Measurements from ENCODE around the gene MEGF10.

The MEGF10 gene

DNA sequence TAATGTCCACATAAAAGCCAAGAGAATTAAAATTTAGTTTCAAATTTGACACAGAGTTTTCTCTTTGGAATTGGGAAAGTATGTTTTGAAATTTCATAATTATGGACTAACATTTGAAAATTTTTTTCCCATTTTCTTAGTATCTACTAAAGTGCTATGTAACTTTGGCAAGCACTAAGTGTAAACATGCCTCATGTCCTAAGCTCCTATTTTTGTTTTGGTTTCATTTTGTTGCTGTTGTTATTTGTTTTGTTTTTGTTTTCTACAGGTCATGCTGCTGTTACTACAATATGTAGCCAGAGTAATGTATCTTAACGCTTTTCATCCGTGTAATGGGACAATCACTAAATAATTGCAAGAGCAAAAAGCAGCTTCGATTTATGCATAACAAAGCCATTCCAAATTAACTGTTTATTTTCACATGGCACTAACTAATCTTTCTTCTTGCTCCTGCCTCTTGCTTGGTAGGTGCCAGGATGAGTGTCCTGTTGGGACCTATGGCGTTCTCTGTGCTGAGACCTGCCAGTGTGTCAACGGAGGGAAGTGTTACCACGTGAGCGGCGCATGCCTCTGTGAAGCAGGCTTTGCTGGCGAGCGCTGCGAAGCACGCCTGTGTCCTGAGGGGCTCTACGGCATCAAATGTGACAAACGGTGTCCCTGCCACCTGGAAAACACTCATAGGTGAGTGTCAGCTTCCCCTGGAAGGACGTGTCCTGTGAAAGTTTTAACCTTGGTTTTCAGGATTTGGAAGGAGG lies 119.5 kb downstream of the MEGF10 start:
- no peak for DNase-seq (ENCODE audit: low read depth in 4 of 4, low spot score in 1 of 4)

DNA sequence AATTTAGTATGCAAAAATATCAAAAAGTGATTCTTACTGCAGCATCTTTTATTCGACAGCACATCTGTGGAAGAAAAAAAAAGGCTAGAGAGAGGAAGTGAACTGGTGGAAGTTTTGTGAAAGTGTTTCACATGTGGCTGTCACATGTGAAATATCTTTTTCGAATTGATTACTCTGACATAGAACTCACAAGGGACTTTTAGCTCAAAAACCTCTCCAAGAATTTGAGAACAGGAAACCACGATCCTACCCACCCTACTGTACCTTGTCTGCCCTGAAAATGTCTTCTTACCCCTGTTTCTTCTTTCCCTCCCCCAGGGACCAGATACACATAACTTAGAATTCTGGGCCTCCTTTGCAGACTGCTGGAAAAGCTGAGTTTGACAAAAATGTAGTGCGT lies 120.4 kb downstream of the MEGF10 start:
- no peak for DNase-seq (ENCODE audit: low read depth in 4 of 4, low spot score in 1 of 4)

DNA sequence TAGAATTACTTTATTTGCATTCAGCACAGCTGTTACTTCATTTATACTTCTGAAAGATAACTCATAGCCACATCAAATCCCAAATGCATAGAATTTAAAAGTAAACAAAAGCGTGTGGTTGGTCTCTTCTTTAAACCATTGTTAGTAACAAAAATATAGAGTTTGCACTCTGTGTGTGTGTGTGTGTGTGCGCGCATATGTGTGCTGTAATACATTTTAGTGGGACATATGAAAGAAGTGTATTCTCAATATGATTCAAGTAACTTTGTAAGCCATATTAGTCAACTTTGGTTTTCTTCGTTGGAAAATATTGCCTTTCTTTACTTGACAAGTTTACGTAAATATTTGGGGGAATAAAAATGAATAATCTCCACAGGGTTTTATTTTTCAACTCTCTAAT lies 120.8 kb downstream of the MEGF10 start:
- DNase-seq (ENCODE audit: low read depth in 4 of 4, low spot score in 1 of 4), result no peak

DNA sequence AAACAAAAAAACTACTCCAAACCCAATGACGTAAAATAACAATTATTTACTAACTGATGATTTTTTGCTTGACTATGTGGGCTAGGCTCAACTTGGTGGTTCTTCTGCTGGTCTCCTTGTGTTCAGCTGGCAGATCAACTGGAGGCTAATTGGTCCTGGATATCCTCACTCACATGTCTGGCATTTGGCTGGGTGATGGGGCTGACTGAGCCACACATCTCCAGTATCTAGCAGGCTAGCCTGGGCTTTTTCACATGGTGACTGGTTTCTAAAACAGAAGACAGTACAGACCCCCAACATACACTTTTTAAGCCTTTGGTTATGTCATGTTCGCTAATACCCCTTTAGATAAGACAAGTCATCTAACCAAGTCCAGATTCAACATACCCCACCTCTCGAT lies 122.1 kb downstream of the MEGF10 start:
- no peak for DNase-seq (ENCODE audit: low read depth in 4 of 4, low spot score in 1 of 4)

DNA sequence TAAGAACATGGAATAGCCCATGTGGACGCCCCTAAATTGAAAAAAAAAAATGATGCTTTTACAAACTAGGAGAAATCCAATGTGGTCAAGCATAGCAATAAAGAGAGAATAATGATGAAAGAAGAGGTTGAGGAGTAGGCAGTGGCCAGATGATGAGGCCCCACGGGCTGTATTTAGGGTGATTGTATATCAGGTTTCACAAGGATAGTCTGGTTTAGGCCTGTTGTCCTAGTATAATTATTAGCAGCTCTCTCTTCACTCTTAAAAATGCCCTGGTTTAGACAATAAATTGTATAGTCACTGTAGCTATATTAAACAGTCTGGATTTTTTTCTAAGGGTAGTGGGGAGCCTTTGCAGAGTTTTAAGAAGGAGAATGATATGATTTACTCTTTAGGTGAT lies 124.4 kb downstream of the MEGF10 start:
- DNase-seq (ENCODE audit: low read depth in 4 of 4, low spot score in 1 of 4), result no peak

DNA sequence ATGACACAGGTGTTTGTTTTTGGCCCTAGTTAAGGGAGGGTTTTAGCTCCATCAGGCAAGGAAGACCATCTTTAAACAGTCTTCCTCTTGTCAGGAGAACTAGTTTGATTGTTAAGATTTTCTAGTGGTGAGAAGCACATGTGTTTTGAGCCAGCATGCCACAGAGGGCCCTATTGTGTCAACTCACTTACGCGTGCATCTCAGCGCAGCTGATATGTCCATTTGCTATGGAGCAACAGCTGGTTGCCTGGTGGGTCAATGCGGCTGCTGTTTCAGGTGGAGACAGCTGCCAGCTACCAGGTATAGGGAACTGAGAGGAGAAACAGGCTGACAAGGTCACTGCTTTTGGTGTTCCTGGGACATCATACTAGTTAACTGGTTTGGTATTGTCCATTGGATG lies 126.3 kb downstream of the MEGF10 start:
- DNase-seq (ENCODE audit: low read depth in 4 of 4, low spot score in 1 of 4), result no peak

DNA sequence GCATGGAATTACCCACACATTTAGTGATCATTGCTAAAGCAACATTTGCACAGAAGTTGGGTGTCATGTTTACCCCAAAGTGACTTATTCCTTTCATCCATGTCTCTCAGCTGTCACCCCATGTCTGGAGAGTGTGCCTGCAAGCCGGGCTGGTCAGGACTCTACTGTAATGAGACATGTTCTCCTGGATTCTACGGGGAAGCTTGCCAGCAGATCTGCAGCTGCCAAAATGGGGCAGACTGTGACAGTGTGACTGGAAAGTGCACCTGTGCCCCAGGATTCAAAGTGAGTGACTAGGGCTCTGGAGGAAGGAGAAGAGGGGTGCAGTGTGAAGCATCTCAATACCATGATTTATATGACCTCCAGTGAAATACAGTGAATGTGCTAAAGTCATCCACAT lies 126.9 kb downstream of the MEGF10 start:
- no peak for DNase-seq (ENCODE audit: low read depth in 4 of 4, low spot score in 1 of 4)

DNA sequence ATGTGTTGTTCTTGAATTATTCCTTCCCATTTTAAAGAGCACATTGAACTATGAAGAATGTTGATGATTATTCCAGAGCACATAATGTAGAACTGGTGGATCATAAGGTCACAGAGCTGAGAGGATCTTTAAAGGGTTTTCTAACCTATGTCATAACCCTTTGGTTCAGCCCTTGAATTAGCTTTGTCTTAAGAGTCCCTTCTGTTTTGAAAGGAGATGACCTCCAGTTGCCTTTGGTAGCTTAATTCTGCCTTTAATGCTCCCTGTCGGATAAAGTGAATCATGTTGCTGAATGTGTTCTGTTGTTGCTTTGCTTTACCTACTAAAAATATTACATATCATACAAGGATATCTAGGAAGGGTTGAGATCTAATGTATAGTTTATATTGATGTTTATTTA lies 127.8 kb downstream of the MEGF10 start:
- no peak for DNase-seq (ENCODE audit: low read depth in 4 of 4, low spot score in 1 of 4)

DNA sequence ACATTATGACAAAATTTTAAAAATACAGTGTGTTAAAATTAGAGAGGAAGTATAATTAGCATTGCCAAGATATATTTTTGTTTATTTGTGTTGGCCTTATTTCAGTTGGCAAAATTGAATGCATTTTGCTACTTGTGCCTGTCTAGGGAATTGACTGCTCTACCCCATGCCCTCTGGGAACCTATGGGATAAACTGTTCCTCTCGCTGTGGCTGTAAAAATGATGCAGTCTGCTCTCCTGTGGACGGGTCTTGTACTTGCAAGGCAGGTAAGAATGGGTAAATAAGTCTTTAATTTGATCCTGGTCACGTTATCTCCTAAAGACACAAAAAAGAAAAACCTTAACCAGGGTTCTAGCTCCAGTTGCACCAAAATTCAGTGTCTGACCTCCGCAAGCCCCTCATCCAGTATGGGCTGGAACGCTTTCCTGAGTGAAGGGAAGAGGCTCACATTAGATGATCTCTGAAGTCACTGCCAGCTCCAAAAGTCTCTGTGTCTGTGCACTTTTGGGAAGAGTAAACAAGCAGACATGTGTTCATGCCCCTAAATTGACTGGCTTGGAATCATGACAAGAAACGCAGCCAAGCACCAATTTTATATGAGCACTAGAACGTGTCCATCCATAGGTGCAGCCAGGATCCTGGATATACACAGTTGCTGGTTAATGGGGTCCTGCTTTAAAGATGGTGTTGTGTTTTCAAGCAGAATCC lies 128.5 kb downstream of the MEGF10 start:
- no peak for DNase-seq (ENCODE audit: low read depth in 4 of 4, low spot score in 1 of 4)

DNA sequence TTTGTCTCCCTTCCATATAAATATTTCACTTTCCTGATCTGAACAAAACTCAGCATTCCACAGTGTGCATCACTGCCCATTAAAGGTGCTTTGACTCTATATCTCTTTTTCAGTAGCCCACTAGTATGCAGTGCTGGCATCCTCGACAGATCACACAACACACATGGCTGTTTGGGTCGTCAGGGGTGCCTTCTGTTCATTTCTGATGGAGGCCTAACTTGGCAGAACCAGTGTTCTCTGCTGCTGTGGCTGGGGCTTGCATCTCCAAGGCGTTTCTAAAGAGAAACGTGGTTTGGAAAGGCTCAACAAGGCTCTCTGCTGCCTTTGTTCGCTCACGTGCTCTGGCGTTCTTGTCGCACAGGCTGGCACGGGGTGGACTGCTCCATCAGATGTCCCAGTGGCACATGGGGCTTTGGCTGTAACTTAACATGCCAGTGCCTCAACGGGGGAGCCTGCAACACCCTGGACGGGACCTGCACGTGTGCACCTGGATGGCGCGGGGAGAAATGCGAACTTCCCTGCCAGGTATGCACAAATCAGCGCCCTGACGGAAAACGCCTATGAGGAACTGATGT lies 129.2 kb downstream of the MEGF10 start:
- DNase-seq (ENCODE audit: low read depth in 4 of 4, low spot score in 1 of 4), result no peak

DNA sequence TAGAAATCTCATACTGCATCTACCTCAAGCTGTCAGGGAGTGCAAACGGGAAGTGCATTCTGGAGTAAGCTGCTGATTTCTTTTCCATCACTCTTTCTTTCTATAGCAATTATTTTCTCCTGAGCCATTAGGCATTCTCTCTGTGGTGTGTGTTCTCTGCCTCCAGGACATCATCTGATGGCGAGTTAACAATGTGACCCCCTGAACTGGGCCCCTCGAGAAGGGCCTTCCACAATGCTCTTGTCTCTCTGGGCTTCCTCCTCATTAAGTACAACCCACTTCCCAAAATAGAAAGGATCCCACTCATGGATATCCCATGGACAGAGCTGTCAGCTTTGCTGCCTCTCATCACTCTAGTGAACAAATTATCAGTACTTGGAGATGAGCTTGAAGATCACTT lies 130.2 kb downstream of the MEGF10 start:
- DNase-seq (ENCODE audit: low read depth in 4 of 4, low spot score in 1 of 4), result no peak

DNA sequence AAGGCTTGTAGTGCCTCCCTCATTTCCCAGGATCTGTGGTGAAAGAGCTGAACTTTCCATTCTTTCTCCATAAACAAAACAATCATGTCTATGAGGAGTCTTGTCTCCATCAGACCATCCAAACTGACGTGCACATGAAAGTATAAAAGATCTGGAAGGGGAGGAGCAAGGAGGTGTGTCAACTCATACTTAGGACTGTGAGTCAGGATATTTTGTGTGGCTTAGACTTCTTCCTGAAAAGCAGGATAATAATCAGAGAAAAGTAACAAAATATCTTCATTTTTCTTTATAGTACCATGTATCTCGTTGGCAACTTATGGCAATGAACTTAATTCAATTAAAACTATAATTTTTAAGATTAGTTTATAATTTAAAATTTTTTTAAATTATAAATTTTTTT lies 130.9 kb downstream of the MEGF10 start:
- DNase-seq (ENCODE audit: low read depth in 4 of 4, low spot score in 1 of 4), result no peak

DNA sequence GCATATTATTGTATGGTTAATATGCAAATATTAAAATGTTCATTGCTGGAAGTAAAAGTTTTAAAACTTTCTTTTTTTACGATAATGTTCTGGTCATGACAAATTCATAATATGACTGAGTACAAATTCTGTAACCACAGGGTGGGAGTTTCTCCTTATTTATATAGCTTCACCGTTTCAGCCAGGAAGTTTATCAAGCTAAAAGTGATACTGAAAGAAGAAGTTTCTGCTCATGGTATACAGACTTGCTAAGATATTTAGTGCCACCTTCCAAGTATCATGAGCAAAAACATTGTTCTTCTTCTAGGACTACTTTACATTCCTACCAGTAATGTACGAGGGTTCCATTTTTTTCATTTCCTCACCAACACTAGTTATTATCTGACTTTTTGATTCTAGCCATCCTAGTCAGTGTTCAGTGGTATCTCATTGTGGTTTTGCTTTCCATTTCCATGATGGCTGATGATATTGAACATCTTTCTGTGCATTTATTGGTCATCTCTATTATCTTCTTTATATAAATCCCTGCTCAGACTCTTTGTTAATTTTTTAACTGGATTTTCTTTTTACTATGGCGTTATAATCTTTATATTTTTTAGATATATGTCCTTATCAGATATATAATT lies 132.7 kb downstream of the MEGF10 start:
- DNase-seq (ENCODE audit: low read depth in 4 of 4, low spot score in 1 of 4), result no peak

DNA sequence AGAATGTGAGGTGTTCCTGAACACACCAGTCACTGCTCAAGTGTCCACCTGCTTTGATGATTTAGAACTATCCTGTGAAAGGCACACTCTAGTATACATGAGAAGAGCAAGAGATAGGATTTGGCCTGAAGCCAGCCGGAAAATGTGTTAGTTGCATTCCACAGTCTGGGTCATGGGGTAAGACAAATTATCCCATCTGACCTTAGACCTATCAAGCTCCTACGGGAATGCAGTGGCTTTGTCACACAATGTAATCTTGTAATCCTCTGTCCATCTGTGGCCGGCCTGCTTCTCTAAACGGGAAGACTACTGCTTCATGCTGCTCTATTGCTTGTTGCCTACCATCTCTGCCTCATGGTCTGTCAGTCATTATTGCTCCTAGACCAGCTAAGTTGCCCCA lies 134.4 kb downstream of the MEGF10 start:
- no peak for DNase-seq (ENCODE audit: low read depth in 4 of 4, low spot score in 1 of 4)

DNA sequence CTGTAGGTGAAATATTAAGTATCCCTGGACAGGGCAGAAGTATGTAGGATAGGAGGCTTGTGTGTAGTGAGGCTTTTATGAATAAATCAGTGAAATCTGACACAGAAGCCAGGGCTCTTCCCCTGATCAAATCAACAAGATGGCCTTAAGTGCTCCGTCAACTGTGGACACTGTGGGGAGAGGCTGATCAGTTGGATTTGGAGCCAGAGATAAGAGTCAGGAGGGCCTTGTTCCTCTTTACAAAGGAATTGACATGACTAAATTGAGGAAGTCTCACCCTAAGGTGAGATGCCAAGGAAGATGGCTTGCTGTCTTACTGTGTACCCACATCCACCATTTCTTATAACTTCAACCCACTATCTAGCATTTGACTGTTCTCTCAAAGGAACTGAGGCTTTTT lies 135.3 kb downstream of the MEGF10 start:
- DNase-seq (ENCODE audit: low read depth in 4 of 4, low spot score in 1 of 4), result no peak

DNA sequence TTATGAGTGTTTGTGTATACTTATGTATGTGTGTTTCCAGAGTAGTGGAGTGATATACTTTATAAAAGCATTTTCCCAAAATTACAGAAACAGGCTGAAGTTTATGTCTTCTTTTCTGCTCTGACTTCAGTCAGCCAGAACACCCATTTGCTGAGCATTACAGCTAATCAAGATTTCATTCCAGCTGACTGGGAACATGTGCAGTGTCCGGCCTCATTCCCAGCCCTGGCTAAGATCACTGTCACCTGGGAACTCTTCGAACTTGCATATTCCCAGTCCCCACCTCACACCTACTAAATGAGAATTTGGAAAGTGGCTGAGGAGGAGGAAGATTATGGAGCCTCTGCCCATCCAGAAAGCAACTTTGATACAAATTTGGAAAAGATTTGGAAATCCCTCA lies 136.1 kb downstream of the MEGF10 start:
- no peak for DNase-seq (ENCODE audit: low read depth in 4 of 4, low spot score in 1 of 4)

DNA sequence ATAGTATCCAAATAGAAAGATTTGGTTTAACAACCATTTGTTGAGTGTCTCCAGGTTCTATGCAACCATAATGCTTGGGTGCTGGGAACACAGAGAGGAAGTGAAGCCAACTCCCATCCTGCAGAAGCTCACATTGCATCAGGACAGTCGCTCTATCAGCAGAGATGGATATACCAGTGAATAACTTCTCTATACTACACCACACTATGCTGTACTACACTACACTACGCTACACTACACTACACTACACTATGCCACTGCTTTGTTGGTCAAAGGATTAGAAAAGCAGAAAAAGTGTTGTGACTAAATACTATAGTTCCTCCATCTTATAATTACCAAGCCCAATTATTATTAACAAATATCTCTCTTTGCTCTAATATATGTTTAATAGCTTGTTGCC lies 137.7 kb downstream of the MEGF10 start:
- no peak for DNase-seq (ENCODE audit: low read depth in 4 of 4, low spot score in 1 of 4)

DNA sequence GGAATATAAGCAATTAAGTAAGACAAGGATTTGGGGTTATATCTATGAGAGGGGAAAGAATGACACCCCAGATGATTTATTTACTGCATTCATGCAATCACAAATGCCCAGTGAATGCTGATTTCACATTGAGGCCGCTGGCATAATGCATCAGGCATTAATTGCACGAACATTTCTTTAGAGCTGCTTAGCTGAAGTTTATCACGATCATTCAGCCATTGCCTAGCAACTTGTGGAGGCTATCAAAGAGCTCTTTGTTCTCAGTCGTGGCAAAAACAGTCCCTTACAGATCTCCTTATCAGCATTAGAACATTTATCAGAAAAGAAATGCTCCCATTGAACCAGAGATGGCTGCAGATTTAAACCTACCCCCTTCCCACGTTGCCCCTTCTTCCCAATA lies 138.2 kb downstream of the MEGF10 start:
- no peak for DNase-seq (ENCODE audit: low read depth in 4 of 4, low spot score in 1 of 4)

DNA sequence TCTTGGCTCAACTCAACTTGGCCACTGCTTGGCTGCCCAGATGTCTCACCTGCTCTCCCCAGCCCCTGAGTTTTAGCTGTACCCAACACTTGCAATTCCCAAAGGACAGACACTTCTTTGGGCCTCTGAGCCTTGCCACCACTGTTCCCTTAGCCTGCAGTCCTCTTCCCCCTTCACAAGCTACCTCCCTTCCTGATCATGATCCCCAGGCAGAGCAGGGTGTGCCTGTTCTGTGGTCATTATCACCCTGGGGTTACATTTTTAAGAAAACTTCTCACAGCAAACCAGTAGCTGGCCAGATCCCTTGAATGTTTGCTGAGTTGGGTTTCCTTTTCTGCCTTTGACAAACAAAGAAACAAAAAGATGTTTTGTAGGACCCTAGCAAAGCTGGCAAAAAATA lies 139.3 kb downstream of the MEGF10 start:
- no peak for DNase-seq (ENCODE audit: low read depth in 4 of 4, low spot score in 1 of 4)

DNA sequence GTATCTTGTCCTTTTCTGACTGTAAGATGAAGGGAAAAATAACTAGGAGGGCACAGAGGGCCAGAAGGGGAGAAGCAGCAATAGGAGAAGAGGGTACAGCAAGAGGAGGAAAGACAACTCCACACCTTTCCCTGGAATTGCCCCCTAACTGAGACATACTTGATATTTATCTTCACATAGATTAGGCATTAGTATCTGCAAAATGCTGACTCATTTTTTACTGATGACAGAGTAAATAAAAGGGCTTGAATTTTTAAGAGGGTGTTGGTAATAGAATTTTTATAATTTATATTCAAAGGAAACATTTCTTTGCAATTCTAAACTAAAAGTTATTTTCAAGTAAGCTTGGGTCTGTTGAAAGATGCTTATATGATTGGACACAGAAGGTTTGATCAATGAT lies 140.0 kb downstream of the MEGF10 start:
- no peak for DNase-seq (ENCODE audit: low read depth in 4 of 4, low spot score in 1 of 4)

DNA sequence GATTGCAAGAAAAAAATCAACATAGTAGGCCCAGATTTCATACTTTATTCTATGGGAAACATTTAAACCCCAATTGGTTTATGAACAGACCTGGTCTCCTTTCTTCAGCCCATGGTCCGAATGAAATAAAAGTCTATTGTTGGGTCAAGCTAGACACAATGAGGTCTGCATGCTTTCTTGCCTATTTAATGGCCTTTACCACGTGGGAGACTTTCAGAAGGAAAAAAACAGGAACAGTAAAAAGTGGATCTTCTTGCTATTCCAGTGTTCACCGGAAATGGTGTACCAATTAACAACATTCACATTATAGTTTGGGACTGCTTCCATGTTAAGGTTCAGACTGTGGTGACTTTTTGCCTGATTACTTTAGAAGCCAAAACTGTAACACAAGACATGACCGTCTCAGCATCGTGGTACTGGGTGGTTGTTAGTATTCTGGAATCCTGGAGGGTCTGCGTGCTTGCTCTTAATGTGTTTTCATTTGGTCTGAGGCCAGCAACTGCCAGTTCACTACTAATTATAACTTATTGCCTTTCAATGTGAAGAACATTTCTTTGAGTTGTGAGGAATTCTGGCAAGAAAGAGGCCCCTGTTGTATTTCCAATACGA lies 141.5 kb downstream of the MEGF10 start:
- no peak for DNase-seq (ENCODE audit: low read depth in 4 of 4, low spot score in 1 of 4)

DNA sequence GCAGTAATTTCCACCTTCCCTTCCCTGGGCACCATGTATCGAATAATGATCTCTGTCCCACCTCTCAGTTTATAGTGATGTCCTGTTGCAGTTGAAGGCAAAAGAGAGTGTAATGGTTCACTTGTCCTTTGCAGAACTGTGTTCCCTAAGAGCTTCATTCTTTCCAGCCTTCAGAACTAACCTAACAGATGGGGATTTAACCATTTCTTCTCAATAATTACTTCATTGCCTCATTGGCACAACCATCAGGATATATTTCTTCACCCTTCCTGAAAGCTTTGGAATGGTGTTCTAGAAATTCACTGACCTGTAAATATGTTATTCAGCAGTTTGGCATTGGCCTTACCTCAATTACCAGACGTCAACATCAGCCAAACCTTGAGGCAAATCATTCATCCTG lies 142.9 kb downstream of the MEGF10 start:
- DNase-seq (ENCODE audit: low read depth in 4 of 4, low spot score in 1 of 4), result no peak

Measured in stimulated activated CD4-positive, alpha-beta T cell treated with anti-CD3 and anti-CD28 coated beads, Interleukin-1b, Interleukin-23, amount 100 ng/mL, for 24 hours (primary cell).